OCI-LY7 (cell line): Measurements from ENCODE around the gene SUPT3H. TPM values are rescaled to one million over a fixed set of nuclear protein-coding genes. Genes with fewer than 3 reads are reported as not detected.

Experiments used
- BruUV-seq: library from RNA; stranded (reverse); fragments of 400-500 nt; replicated peaks from 2 replicates; lab custom pipeline; 2021; lab: Mats Ljungman, UMichigan
- CTCF ChIA-PET: fragments of 300-600 bp; sonication (Branson Sonifier 250); formaldehyde crosslinking; loops from one replicate; lab custom pipeline; 2022; ENCODE audit warnings: antibody characterized with exemption; ENCODE audit not compliant: unreplicated experiment; lab: Charles Lee
- POLR2A ChIA-PET: fragments of 300-600 bp; sonication (Branson Sonifier 250); formaldehyde crosslinking; loops from one replicate; lab custom pipeline; 2022; ENCODE audit warnings: antibody characterized with exemption; lab: Charles Lee
- DNase-seq: peaks from one replicate; pipeline ENCODE4 v3.0.0-alpha.2; 2015; ENCODE audit warnings: low spot score
- H2AFZ ChIP-seq: fragments of 200-600 bp; sonication (generic), shearing (Covaris generic); 2 replicates; pipeline ENCODE4 v1.6.1; 2014; ENCODE audit warnings: mild to moderate bottlenecking, antibody characterized with exemption, low read length, moderate library complexity
- H3K27ac ChIP-seq: fragments of 200-600 bp; sonication (generic); 2 replicates; pipeline ENCODE4 v1.5.1; 2014; ENCODE audit warnings: mixed run types, low read depth, mild to moderate bottlenecking, moderate library complexity, low read length, inconsistent platforms; ENCODE audit not compliant: poor library complexity, severe bottlenecking
- H3K36me3 ChIP-seq: fragments of 200-600 bp; sonication (generic); 2 replicates; pipeline ENCODE4 v1.6.1; 2014; ENCODE audit warnings: mild to moderate bottlenecking, antibody characterized with exemption, low read length, moderate library complexity, mixed read lengths; ENCODE audit not compliant: insufficient read depth
- H3K4me1 ChIP-seq: fragments of 200-600 bp; sonication (generic); 2 replicates; pipeline ENCODE4 v1.5.1; 2014; ENCODE audit warnings: mild to moderate bottlenecking, low read length; ENCODE audit not compliant: insufficient read depth, poor library complexity, severe bottlenecking
- H3K4me2 ChIP-seq: fragments of 200-600 bp; sonication (generic); 2 replicates; pipeline ENCODE4 v1.6.1; 2014; ENCODE audit warnings: mild to moderate bottlenecking, low read length
- H3K4me3 ChIP-seq: fragments of 200-600 bp; sonication (generic); 2 replicates; pipeline ENCODE4 v1.5.1; 2014; ENCODE audit warnings: mild to moderate bottlenecking, low read depth, low read length; ENCODE audit not compliant: poor library complexity, severe bottlenecking
- H3K79me2 ChIP-seq: fragments of 200-600 bp; sonication (generic); 2 replicates; pipeline ENCODE4 v1.6.1; 2016; ENCODE audit warnings: low read depth, mild to moderate bottlenecking, low read length, moderate library complexity, mixed read lengths; ENCODE audit not compliant: insufficient read depth
- H3K9me2 ChIP-seq: fragments of 200-600 bp; sonication (generic); 2 replicates; pipeline ENCODE4 v1.6.1; 2016; ENCODE audit warnings: mild to moderate bottlenecking, low read length, mixed read lengths; ENCODE audit not compliant: insufficient read depth
- H3K9me3 ChIP-seq: fragments of 200-600 bp; sonication (generic); 2 replicates; pipeline ENCODE4 v1.6.1; 2014; ENCODE audit warnings: mild to moderate bottlenecking, mixed run types, low read length, mixed read lengths
- H4K20me1 ChIP-seq: fragments of 200-600 bp; sonication (generic); 2 replicates; pipeline ENCODE4 v1.6.1; 2014; ENCODE audit warnings: mild to moderate bottlenecking, antibody characterized with exemption, low read length, moderate library complexity, mixed read lengths; ENCODE audit not compliant: insufficient read depth
- EZH2phosphoT487 ChIP-seq: fragments of 200-600 bp; sonication (generic); IDR thresholded peaks from 2 replicates; pipeline ENCODE4 v1.6.1; 2018; ENCODE audit warnings: low read depth, borderline replicate concordance, mild to moderate bottlenecking, mixed run types, antibody characterized with exemption, low read length, moderate library complexity, mixed read lengths
- intact Hi-C: fragments of 100-400 bp; cut with micrococcal nuclease; formaldehyde crosslinking; loops from one replicate; pipeline ENCODE4 v1.10.0; 2022; ENCODE audit not compliant: unreplicated experiment
- total RNA-seq, 2 experiments: library from RNA; depleted of rRNA in 1 of 2; stranded (reverse); fragments of >200 nt in 1 of 2; shearing (Covaris generic) in 1 of 2; gene quantifications; 2 replicates each; pipeline ENCODE4 v1.2.3, GENCODE V29; 2014 to 2022
- TF ChIP-seq, protein P1 (sequence below): fragments of 200-600 bp; sonication (generic); conservative IDR thresholded peaks from 2 replicates; pipeline ENCODE4 v1.5.1; 2014; ENCODE audit warnings: mild to moderate bottlenecking, antibody characterized with exemption, low read length, moderate library complexity, mixed read lengths

The SUPT3H gene
- total RNA-seq, 2 experiments from 2014 or later = 1.1 to 7.1 TPM

DNA sequence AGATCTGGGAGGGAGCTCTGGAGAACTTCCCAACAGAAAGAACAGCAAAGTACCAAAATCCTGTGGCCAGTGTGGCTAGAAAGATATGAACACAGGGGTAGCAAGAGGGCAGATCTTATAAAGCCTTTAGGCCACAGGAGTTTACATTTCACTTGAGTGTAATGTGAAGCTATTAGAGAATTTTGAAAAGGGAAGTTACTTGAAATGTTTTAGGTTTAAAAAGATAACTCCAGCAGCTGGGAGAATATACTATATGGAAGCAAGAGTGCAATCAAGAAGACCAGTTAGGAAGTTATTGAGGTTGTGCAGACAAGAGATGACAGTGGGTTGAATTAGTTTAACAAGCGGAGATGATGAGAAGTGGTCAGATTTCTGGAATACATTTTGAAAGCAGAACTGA, 7.9 kb downstream of the SUPT3H start:
- no peak for TF ChIP-seq EZH2phosphoT487
- TF ChIP-seq, protein P1, sequence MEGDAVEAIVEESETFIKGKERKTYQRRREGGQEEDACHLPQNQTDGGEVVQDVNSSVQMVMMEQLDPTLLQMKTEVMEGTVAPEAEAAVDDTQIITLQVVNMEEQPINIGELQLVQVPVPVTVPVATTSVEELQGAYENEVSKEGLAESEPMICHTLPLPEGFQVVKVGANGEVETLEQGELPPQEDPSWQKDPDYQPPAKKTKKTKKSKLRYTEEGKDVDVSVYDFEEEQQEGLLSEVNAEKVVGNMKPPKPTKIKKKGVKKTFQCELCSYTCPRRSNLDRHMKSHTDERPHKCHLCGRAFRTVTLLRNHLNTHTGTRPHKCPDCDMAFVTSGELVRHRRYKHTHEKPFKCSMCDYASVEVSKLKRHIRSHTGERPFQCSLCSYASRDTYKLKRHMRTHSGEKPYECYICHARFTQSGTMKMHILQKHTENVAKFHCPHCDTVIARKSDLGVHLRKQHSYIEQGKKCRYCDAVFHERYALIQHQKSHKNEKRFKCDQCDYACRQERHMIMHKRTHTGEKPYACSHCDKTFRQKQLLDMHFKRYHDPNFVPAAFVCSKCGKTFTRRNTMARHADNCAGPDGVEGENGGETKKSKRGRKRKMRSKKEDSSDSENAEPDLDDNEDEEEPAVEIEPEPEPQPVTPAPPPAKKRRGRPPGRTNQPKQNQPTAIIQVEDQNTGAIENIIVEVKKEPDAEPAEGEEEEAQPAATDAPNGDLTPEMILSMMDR = no peak
- H3K4me2 ChIP-seq = no peak overlapping the region
- no peaks in the 10 kb centered on the region for H3K79me2 ChIP-seq
- H3K27ac ChIP-seq = no peak overlapping the region
- H4K20me1 ChIP-seq = no peaks in the 10 kb centered on the region
- H3K9me3 ChIP-seq = no peaks in the 10 kb centered on the region
- no peak overlapping the region for H2AFZ ChIP-seq
- no peak for DNase-seq
- ChIA-PET POLR2A (no interaction called here), CTCF (no interaction called here)
- H3K9me2 ChIP-seq = no peaks in the 10 kb centered on the region
- no peak overlapping the region for H3K4me3 ChIP-seq
- intact Hi-C loops = no loop called here
- no peaks in the 10 kb centered on the region for H3K36me3 ChIP-seq
- no TSS peak for BruUV-seq
- H3K4me1 ChIP-seq = no peaks in the 10 kb centered on the region

DNA sequence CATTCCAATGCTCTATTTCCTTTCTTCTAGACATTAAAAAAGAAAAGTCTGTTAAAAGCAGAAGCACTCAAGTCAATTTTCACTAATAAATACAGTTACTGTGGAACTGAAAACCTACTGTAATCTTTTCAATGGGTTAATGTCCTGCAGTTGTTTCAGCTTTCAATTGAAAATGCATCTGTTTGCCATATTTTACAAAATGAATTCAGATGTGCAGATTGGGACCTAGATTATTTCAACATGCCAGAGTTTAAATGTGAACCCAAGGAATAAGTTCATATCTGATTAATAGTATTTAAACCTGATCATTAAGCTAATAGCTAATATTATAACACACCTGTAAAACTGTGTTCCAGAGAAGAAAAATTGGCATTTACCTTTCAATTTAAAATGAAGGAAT, 9.7 kb downstream of the SUPT3H start:
- H3K9me2 ChIP-seq = no peaks in the 10 kb centered on the region
- H3K4me3 ChIP-seq = no peak overlapping the region
- H3K9me3 ChIP-seq = no peaks in the 10 kb centered on the region
- no peaks in the 10 kb centered on the region for H4K20me1 ChIP-seq
- BruUV-seq = no TSS peak
- intact Hi-C loops = no loop called here
- H3K79me2 ChIP-seq = no peaks in the 10 kb centered on the region
- POLR2A ChIA-PET = interaction anchor here (2.2 kb wide), 1 partner anchor 9 kb away, joined by 6 read pairs; no protein-coding TSS in a partner anchor
- CTCF ChIA-PET = no interaction called here
- no peak overlapping the region for H3K4me2 ChIP-seq
- H3K4me1 ChIP-seq = no peaks in the 10 kb centered on the region
- H3K36me3 ChIP-seq = no peaks in the 10 kb centered on the region
- TF ChIP-seq EZH2phosphoT487 = no peak
- TF ChIP-seq, protein P1 = no peak
- H3K27ac ChIP-seq = no peak overlapping the region
- no peak overlapping the region for H2AFZ ChIP-seq
- DNase-seq = no peak

DNA sequence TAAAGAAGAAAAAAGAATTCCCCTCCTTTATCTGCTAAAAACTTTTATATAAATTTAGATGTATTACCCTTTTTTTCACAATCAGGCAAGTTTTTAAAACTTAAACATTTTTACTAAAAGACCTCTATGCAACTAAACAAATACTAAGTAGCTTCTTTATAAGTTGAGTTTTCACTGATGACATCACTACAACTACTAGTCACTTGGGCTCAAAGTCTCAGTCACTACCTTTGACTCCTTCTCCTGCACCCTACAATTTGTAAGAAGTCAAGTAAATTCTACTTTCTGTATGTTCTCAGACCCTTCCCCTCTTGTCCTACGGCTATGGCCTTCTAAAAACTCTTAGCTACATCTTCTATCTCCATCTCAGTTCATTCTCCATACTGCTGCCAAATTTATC, 11.2 kb downstream of the SUPT3H start:
- no peak for DNase-seq
- no peaks in the 10 kb centered on the region for H3K9me3 ChIP-seq
- no peak overlapping the region for H3K27ac ChIP-seq
- CTCF ChIA-PET = no interaction called here
- H2AFZ ChIP-seq = no peak overlapping the region
- H3K9me2 ChIP-seq = no peaks in the 10 kb centered on the region
- no peak for TF ChIP-seq EZH2phosphoT487
- TF ChIP-seq, protein P1 = no peak
- H3K79me2 ChIP-seq = no peaks in the 10 kb centered on the region
- H3K4me1 ChIP-seq = no peaks in the 10 kb centered on the region
- H4K20me1 ChIP-seq = no peaks in the 10 kb centered on the region
- BruUV-seq = no TSS peak
- intact Hi-C loops = no loop called here
- no peaks in the 10 kb centered on the region for H3K36me3 ChIP-seq
- H3K4me2 ChIP-seq = no peak overlapping the region
- H3K4me3 ChIP-seq = no peak overlapping the region
- POLR2A ChIA-PET = interaction anchor here (1.3 to 2.2 kb wide), 2 partner anchors 9 to 10 kb away, joined by 4 to 6 read pairs; no protein-coding TSS in a partner anchor
